Tibial nerve (tissue), 4 donors: ENCODE measurements around the gene TBX20. TPM values are rescaled to one million over a fixed set of nuclear protein-coding genes. Genes with fewer than 3 reads are reported as not detected.
"Not testable (repeated sequence)": the region's sequence is repeated elsewhere in the genome, so short reads cannot be mapped to it uniquely, and the experiment has no call there.

Experiments
- DNase-seq, 2 donors: peaks; one replicate each; pipeline ENCODE4 v3.0.0-alpha.2; 2019; ENCODE audit warnings: low spot score in 2 of 2
- H3K27ac ChIP-seq, 4 donors: fragments of 200-600 bp; sonication (generic) in 3 of 4; one replicate each; pipeline ENCODE4 v1.5.1; 2017 to 2019; ENCODE audit warnings: mild to moderate bottlenecking in 1 of 4
- H3K27me3 ChIP-seq, 2 donors: fragments of 200-600 bp; sonication (generic) in 1 of 2; one replicate each; pipeline versions ENCODE4 v1.5.1 to v1.6.0; 2017 to 2019
- H3K36me3 ChIP-seq, 3 donors: fragments of 200-600 bp; sonication (generic); one replicate each; pipeline ENCODE4 v1.5.1; 2018 to 2019
- H3K4me1 ChIP-seq, 4 donors: fragments of 200-600 bp; sonication (generic) in 3 of 4; one replicate each; pipeline ENCODE4 v1.5.1; 2017 to 2019
- H3K4me3 ChIP-seq, 4 donors: fragments of 200-600 bp; sonication (generic) in 3 of 4; one replicate each; pipeline ENCODE4 v1.5.1; 2017 to 2019; ENCODE audit warnings: mild to moderate bottlenecking in 1 of 4, moderate library complexity in 1 of 4
- H3K9me3 ChIP-seq, 4 donors: fragments of 200-600 bp; sonication (generic) in 3 of 4; one replicate each; pipeline ENCODE4 v1.5.1; 2017 to 2019
- CTCF ChIP-seq, 5 experiments: fragments of 200-600 bp in 3 of 5; fragments of 450-650 bp in 2 of 5; sonication (generic) in 3 of 5; IDR thresholded peaks; one replicate each; pipeline ENCODE4 v1.5.1; 2016 to 2019; ENCODE audit warnings: antibody characterized with exemption in 5 of 5, mild to moderate bottlenecking in 3 of 5, moderate library complexity in 2 of 5
- EP300 ChIP-seq, 2 donors: sonication (generic); formaldehyde crosslinking; IDR thresholded peaks; one replicate each; pipeline ENCODE4 v1.6.1; 2017; ENCODE audit warnings: antibody characterized with exemption in 2 of 2, mild to moderate bottlenecking in 1 of 2
- POLR2A ChIP-seq, 2 donors: fragments of 450-650 bp; IDR thresholded peaks; one replicate each; pipeline ENCODE4 v1.6.1; 2017; ENCODE audit warnings: antibody characterized with exemption in 2 of 2, mild to moderate bottlenecking in 2 of 2, moderate library complexity in 2 of 2
- WGBS, 2 donors: methylation state at CpG; one replicate each; pipeline ENCODE4 v1.1.5; 2018; 5-methylcytosine and 5-hydroxymethylcytosine counted together
- total RNA-seq, 4 donors: library from RNA; depleted of rRNA; stranded (reverse); fragments of >200 nt; gene quantifications; one replicate each; pipeline ENCODE4 v1.1.0, GENCODE V29; 2016

The TBX20 gene
- total RNA-seq, 4 donors from 2014 or later, result 0.42 TPM; not detected in 3

DNA sequence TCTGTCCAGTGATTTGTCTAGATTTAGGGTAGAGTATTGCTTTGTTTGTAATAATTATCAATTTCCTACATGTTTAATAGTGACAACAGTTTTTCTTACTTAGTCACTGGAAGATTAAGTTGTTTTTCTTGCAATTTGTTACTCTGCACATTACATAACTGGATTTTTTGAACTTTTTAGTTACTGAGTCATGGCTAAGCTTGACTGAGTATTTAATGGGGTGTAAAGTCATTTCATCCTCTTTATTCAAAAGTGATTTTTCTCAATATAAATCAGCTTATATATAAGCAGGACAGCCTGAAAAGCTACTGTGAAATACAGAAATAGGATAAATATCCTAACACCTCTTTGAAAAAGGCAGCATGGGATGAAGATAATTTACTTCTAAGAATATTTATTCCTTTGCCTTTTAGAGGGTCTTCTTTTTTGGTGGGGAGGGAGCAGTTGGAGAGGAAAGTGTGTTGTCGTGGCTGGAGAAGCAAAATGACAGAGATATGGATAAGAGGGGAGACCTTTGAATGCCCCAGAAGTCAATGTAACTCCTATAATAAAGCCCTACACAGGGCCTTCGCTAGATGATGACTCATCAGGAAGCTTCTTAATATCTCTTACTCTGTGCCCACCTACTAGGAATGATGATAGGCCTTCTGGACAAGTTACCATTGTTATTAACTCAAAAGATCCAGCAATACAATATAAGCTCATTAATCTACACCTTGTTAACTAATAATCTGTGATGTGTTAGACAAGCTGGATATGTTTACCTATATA is 55.3 kb downstream of the TBX20 start:
- H3K4me3 ChIP-seq, H3K27me3 ChIP-seq, H3K9me3 ChIP-seq, H3K4me1 ChIP-seq, DNase-seq, H3K27ac ChIP-seq, H3K36me3 ChIP-seq: not testable (repeated sequence)
- WGBS, 2 donors, result 77 to 86% methylated on average over 2 of the region's 2 CpGs

- H3K36me3 ChIP-seq, H3K9me3 ChIP-seq, H3K4me1 ChIP-seq, H3K27ac ChIP-seq, H3K27me3 ChIP-seq, H3K4me3 ChIP-seq, DNase-seq: not testable (repeated sequence)
- WGBS, 2 donors, result 92 to 95% methylated on average over 4 of the region's 4 CpGs
Observed at GRCh38 chr7:35191571-35191970, 62.3 kb downstream of the TBX20 start.

GRCh38 chr7:35190146-35190773 is 63.6 kb downstream of the TBX20 start:
- Histone ChIP-seq H3K27me3 (peaks cover 0 to 19% of the 10 kb centered on the region in 2 donors), H3K4me1 (peaks cover 0 to 17% (median 4%) of the 10 kb centered on the region in 4 donors)
- H3K27ac ChIP-seq, H3K36me3 ChIP-seq, H3K9me3 ChIP-seq, DNase-seq, H3K4me3 ChIP-seq: not testable (repeated sequence)
- 50 to 55% methylated on average over 4 of the region's 4 CpGs for WGBS, 2 donors

GRCh38 chr7:35186751-35187150 is 67.1 kb downstream of the TBX20 start:
- not testable (repeated sequence) for H3K27ac ChIP-seq, H3K9me3 ChIP-seq, H3K36me3 ChIP-seq, DNase-seq
- H3K4me3 ChIP-seq, result peak overlapping the region in 3 of 4 donors; percentile 17 to 46 (median 23)
- peaks cover 0 to 26% of the 10 kb centered on the region in 2 donors for H3K27me3 ChIP-seq
- peaks cover 0 to 17% (median 4%) of the 10 kb centered on the region in 4 donors for H3K4me1 ChIP-seq
- WGBS, 2 donors, result 6 to 7% methylated on average over 9 to 27 of the region's 27 CpGs

DNA sequence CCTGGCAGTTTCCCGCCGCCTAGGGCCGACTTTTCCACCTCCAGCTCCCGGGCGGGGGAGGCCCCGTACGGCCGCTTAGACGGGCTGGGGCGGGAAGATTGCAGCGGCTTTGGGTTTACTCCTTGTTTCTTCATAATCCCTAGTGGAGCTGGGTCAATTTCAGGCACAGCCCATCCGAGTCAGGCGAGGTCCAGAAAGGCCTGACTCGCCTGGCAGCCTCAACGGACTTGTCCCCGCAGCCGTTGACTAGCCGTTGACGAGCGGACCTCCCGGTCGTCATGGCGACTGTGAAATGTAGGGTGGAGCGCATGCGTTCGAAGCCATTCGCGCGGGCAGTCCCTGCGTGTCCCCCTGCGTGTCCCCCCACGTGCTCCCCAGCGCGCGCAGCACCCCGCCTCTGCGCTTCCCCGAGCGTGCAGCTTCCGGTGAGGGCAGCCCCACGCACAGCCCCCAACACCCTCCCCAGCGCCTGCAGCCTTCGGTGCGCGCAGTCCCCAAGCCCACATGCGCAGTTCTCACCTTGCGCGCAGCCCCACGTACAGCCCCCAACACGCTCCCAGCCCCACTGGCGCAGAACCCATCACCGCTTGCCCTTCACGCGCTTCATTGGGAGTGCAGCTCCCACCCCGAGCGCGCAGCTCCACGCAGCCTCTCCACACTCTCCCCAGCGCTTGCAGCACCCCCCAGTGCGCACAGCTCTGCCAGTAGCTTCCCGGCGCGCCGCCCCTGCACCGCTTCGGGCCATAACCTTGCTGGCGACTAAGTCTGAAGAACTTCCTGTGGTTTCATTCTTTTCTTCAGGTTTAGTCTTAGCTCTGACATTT is 67.8 kb downstream of the TBX20 start:
- TF ChIP-seq POLR2A (IDR thresholded peaks at IDR 0.05), result no peak
- no peak for TF ChIP-seq EP300 (IDR thresholded peaks at IDR 0.05)
- no peak for TF ChIP-seq CTCF (IDR thresholded peaks at IDR 0.05)

GRCh38 chr7:35185578-35185907 is 68.4 kb downstream of the TBX20 start:
- not testable (repeated sequence) for H3K27ac ChIP-seq, DNase-seq, H3K9me3 ChIP-seq, H3K36me3 ChIP-seq
- peaks cover 0 to 17% (median 4%) of the 10 kb centered on the region in 4 donors for H3K4me1 ChIP-seq
- H3K27me3 ChIP-seq, result peaks cover 0 to 26% of the 10 kb centered on the region in 2 donors
- H3K4me3 ChIP-seq, result peak overlapping the region in 2 of 4 donors; percentile 17 to 46
- 1% methylated on average over 14 of the region's 14 CpGs for WGBS, 2 donors

More for the DNA sequence above, 67.8 kb downstream of the TBX20 start:
- Histone ChIP-seq H3K9me3 (no peaks in the 10 kb centered on the region), H3K27me3 (peaks cover 0 to 26% of the 10 kb centered on the region in 2 donors), H3K4me3 (peak overlapping the region in 3 of 4 donors; percentile 17 to 46 (median 23)), H3K27ac (no peak overlapping the region), H3K4me1 (peaks cover 0 to 17% (median 4%) of the 10 kb centered on the region in 4 donors), H3K36me3 (no peaks in the 10 kb centered on the region)
- 1 to 2% methylated on average over 45 to 57 of the region's 67 CpGs for WGBS, 2 donors
- DNase-seq, result no peak

GRCh38 chr7:35184961-35185360 is 68.9 kb downstream of the TBX20 start:
- WGBS, 2 donors, result 43 to 56% methylated on average over 5 of the region's 5 CpGs
- peaks cover 0 to 26% of the 10 kb centered on the region in 2 donors for H3K27me3 ChIP-seq
- not testable (repeated sequence) for H3K4me3 ChIP-seq, H3K27ac ChIP-seq, H3K9me3 ChIP-seq, H3K36me3 ChIP-seq, DNase-seq
- peaks cover 0 to 17% (median 4%) of the 10 kb centered on the region in 4 donors for H3K4me1 ChIP-seq

DNA sequence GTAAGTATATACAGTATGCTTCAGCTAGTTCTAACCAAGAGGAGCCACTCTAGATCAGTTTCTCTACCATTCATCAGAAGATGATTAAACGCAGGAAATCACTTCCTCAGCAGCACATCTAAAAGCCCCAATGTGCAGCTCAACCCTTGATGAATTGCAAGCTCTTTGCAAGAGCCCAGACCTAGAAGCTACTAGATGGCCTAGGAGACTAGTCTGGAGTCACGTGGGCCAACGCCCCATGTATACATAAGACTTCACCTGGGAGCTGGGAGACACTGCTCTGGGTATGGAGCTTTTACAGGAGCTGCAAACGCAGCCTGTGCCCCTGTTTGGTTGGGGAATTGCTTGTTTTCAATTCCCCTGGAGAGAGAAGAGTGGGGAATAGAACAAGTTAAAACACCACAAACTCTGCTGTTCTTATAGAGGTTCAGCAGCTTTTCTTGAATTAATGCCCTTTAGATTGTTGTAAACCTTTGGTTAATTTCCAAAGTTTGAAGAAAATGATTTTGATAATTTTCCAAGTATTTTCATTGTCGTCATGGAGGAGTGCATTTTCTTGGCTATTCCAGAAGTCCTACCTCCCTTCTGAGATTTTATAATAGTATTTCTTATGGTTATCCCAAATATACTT is 69.9 kb downstream of the TBX20 start:
- not testable (repeated sequence) for DNase-seq, H3K36me3 ChIP-seq, H3K9me3 ChIP-seq, H3K27ac ChIP-seq, H3K4me3 ChIP-seq
- Histone ChIP-seq H3K27me3 (peaks cover 0 to 26% of the 10 kb centered on the region in 2 donors), H3K4me1 (peaks cover 0 to 17% (median 4%) of the 10 kb centered on the region in 4 donors)
- 74 to 79% methylated on average over 3 to 5 of the region's 5 CpGs for WGBS, 2 donors

DNA sequence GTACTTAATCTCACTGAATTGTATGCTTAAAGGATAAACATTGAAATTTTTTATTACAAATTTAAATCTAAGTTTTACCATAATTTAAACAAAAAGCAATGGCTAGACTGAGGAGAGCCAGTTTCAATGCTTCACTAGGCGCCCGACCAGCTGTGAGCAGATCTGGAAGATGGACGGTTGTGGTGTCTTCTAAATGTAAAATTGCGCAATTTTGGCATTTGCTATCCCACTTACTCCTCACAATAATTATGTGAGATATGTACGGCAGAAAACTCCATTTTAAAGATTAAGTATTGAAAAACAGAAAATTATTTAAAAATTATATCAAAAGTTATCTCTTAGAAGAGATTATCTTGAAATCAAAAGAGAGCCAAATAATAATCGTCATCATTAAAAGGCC is 73.2 kb downstream of the TBX20 start:
- not testable (repeated sequence) for H3K36me3 ChIP-seq, DNase-seq, H3K27ac ChIP-seq, H3K4me3 ChIP-seq, H3K4me1 ChIP-seq, H3K9me3 ChIP-seq
- peaks cover 0 to 11% of the 10 kb centered on the region in 2 donors for H3K27me3 ChIP-seq
- WGBS, 2 donors, result 86 to 87% methylated on average over 6 of the region's 6 CpGs

GRCh38 chr7:35173176-35173575 is 80.7 kb downstream of the TBX20 start:
- DNase-seq, H3K36me3 ChIP-seq: not testable (repeated sequence)

DNA sequence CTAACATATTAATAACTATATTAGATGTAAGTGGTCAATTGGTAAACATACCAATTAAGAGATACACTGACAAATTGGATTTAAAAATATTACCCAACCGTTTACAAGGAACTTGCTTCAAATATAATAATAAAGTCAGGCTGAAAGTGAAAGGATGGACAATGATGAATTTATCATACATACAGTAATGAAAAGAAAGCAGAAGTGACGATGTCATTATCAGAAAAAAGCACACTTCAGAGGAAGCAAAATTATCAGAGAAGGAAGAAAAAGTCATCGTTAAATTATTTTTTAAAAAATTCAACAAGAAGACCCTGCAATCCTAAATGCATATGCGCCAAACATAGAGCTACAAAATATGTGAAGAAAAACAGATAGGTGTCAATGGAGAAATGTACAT is 81.8 kb downstream of the TBX20 start:
- H3K27ac ChIP-seq, H3K4me3 ChIP-seq, H3K9me3 ChIP-seq, H3K27me3 ChIP-seq, DNase-seq, H3K36me3 ChIP-seq, H3K4me1 ChIP-seq: not testable (repeated sequence)
- WGBS, 2 donors, result 70 to 75% methylated on average over 4 of the region's 4 CpGs

More at GRCh38 chr7:35173176-35173575, 80.7 kb downstream of the TBX20 start:
- H3K9me3 ChIP-seq, H3K4me3 ChIP-seq, H3K27me3 ChIP-seq, H3K4me1 ChIP-seq, H3K27ac ChIP-seq: not testable (repeated sequence)
- 45 to 50% methylated on average over 2 of the region's 2 CpGs for WGBS, 2 donors
